ENCODE data around the gene NOTCH1.

GRCh38 chr9:136497916-136498695 lies 47.7 kb downstream of the NOTCH1 start:
- no peak for TF ChIP-seq POLR2A (IDR thresholded peaks at IDR 0.05; ENCODE audit: low read length)
- no peak for TF ChIP-seq GATA1 (IDR thresholded peaks at IDR 0.05; ENCODE audit: low read depth, low read length)

Measured in erythroblast (primary cell).